Dermis blood vessel endothelial cell (primary cell): Measurements from ENCODE around the gene FARSA. TPM values are rescaled to one million over a fixed set of nuclear protein-coding genes. Genes with fewer than 3 reads are reported as not detected.
"Not testable (repeated sequence)": the region's sequence is repeated elsewhere in the genome, so short reads cannot be mapped to it uniquely, and the experiment has no call there.

Experiments used
- DNase-seq: peaks from one replicate; pipeline ENCODE4 v3.0.0; 2010
- total RNA-seq: library from RNA; depleted of rRNA; stranded (reverse); fragments of >200 nt; gene quantifications from 2 replicates; pipeline ENCODE4 v1.2.3, GENCODE V29; 2014

The FARSA gene
- total RNA-seq, 1 donor from 2014 or later, result 47.5 TPM

GRCh38 chr19:12953799-12954611, 20.5 kb upstream of the FARSA start:
- no peak for DNase-seq

DNA sequence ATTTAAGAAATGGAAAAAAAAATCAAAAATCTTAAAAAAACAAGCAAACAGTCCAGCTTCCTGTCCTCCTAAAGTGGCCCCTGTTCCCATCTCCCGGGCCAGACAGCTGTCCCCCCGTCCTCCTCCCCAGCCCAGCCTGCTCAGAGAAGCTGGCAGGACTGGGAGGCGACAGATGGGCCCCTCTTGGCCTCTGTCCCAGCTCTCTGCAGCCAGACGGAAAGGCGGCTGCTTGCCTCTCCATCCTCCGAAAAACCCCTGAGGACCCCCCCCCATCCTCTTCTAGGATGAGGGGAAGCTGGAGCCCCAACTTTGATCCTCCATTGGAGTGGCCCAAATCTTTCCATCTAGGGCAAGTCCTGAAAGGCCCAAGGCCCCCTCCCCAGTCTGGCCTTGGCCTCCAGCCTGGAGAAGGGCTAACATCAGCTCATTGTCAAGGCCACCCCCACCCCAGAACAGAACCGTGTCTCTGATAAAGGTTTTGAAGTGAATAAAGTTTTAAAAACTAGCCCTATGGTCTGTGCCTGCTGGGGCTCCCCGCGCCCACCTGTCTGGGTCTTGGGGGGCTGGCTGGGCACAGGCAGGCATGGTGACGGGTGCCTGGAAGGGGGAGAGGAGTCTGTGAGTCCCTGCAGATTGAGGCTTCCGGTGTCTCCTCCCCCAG, 19.8 kb upstream of the FARSA start:
- DNase-seq, result no peak

DNA sequence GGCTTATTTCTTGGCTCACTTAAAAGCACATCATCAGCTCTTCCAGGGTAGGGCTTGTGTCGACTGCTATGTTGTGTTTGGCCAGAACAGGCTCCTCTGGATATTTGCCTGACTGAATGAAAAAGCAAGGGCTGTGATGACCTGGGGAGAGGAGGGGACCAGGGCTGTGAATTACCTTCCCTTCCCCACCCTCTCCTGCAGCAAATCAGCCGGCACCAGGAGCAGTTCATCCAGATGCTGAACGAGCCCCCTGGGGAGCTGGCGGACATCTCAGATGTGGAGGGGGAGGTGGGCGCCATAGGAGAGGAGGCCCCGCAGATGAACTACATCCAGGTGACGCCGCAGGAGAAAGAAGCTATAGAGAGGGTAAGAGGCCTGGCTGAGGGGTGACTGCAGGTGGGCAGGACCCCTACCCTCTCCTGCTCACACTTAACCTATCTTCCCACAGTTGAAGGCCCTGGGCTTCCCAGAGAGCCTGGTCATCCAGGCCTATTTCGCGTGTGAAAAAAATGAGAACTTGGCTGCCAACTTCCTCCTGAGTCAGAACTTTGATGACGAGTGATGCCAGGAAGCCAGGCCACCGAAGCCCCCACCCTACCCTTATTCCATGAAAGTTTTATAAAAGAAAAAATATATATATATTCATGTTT, 19.1 kb upstream of the FARSA start:
- DNase-seq, result peak; percentile 89

GRCh38 chr19:12952050-12952449, 18.5 kb upstream of the FARSA start:
- not testable (repeated sequence) for DNase-seq

- no peak for DNase-seq
Observed at GRCh38 chr19:12949363-12950283, 16.1 kb upstream of the FARSA start.

GRCh38 chr19:12948612-12949362, 15.3 kb upstream of the FARSA start:
- DNase-seq, result no peak

DNA sequence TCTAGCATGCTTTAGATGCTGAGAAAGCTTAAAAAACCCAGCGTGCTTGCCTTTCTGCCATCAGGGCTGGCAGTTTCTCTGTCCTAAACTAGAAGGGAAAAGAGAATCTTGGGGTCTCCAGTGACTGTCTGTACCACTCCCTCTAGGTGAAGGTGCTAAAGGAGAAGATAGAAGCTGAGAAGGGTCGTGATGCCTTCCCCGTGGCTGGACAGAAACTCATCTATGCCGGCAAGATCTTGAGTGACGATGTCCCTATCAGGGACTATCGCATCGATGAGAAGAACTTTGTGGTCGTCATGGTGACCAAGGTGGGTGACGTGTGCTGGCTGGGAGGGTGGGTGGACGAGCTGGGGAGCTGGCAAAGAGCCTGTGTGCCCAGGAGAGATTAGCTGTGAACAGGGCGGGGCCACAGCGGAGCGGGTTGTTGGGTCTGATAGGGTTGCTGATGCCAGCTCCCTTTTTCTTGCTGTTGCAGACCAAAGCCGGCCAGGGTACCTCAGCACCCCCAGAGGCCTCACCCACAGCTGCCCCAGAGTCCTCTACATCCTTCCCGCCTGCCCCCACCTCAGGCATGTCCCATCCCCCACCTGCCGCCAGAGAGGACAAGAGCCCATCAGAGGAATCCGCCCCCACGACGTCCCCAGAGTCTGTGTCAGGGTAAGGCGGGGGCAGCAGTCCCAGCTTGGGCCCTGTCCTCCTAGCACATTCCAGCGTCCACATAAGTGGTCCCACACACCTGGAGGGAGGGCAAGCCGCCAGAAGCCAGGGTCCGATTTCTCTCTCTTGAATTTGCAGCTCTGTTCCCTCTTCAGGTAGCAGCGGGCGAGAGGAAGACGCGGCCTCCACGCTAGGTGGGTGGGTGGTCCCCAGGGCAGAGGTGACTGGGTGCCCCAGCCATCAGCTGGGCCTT, 14.4 kb upstream of the FARSA start:
- DNase-seq, result no peak

- DNase-seq, result no peak
Observed at GRCh38 chr19:12946731-12947496, 13.4 kb upstream of the FARSA start.

GRCh38 chr19:12946092-12946721, 12.7 kb upstream of the FARSA start:
- peak; percentile 90 for DNase-seq

- DNase-seq, result peak; percentile 99
Observed at GRCh38 chr19:12945479-12946091, 12.1 kb upstream of the FARSA start, which contains the start of gene RAD23A. TSS of gene RAD23A (plus strand) at chr19:12945862. CDS start at chr19:12945949, 87 bp downstream.

DNA sequence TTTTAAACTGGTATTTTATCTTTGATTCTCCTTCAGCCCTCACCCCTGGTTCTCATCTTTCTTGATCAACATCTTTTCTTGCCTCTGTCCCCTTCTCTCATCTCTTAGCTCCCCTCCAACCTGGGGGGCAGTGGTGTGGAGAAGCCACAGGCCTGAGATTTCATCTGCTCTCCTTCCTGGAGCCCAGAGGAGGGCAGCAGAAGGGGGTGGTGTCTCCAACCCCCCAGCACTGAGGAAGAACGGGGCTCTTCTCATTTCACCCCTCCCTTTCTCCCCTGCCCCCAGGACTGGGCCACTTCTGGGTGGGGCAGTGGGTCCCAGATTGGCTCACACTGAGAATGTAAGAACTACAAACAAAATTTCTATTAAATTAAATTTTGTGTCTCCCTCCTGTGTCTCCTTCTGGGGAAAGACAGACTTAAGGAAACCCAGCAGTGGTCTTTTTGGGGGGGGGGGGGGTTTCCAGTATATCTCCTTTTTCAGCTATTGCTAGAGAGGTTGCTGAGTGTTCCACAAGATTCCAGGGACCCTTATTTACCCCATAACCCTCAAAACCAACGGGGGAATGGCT, 10.7 kb upstream of the FARSA start:
- DNase-seq, result no peak

DNA sequence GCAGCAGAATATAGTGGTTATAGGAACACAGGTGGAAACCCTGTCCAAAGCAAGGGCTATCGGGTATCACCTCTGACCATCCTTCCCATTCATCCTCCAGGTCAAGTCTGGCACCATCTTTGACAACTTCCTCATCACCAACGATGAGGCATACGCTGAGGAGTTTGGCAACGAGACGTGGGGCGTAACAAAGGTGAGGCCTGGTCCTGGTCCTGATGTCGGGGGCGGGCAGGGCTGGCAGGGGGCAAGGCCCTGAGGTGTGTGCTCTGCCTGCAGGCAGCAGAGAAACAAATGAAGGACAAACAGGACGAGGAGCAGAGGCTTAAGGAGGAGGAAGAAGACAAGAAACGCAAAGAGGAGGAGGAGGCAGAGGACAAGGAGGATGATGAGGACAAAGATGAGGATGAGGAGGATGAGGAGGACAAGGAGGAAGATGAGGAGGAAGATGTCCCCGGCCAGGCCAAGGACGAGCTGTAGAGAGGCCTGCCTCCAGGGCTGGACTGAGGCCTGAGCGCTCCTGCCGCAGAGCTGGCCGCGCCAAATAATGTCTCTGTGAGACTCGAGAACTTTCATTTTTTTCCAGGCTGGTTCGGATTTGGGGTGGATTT, 10.0 kb upstream of the FARSA start:
- DNase-seq, result no peak

GRCh38 chr19:12940897-12941296, 7.4 kb upstream of the FARSA start:
- DNase-seq, result no peak

DNA sequence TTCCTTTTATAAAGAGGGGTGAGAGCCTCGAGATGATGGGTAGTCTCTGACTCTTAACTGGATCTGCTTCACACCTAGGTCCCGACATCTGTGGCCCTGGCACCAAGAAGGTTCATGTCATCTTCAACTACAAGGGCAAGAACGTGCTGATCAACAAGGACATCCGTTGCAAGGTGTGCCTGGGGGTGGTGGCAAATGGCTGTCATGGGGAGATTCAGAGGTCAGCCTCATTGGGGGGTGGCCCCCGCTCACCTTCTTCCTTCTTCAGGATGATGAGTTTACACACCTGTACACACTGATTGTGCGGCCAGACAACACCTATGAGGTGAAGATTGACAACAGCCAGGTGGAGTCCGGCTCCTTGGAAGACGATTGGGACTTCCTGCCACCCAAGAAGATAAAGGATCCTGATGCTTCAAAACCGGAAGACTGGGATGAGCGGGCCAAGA, 6.5 kb upstream of the FARSA start:
- no peak for DNase-seq

GRCh38 chr19:12938779-12939601, 5.5 kb upstream of the FARSA start:
- DNase-seq, result peak; percentile 55

DNA sequence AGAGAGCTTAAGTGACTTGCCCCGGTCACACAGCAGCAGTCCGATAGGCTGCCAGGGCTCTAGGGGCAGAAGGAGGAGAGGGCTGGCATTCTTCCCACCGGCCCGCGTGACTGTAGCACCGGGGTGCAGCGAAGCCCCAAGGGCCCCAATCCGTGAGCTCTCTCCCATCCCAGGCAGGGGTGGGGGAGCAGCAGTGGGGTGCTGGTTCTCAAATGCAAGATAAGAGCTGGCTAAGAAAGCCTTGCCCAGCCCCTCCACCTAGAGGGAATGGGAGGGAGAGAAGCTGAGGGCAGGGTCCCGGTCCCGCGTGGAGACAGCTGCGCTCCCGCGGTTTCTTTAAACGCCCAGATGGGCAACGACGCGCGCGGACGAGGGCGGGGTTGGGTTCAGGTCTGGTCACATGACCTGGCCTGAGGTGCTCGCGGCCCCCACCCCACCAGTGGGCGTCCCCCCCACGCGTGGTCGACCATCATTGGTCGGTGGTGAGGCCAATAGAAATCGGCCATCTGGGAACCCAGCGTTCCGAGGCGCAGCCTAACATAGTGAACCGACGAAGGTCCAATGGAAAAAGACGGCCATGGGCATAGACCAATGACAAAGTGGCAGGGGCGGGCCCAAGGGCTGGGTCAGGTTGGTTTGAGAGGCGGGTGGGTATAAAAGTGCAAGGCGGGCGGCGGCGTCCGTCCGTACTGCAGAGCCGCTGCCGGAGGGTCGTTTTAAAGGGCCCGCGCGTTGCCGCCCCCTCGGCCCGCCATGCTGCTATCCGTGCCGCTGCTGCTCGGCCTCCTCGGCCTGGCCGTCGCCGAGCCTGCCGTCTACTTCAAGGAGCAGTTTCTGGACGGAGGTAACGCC, 4.6 kb upstream of the FARSA start, which contains the start of gene CALR:
CALR (plus strand) TSS at position 683 of the 852 bp plus-strand sequence; CDS start at position 754, 71 bp downstream.
- peak; percentile 100 for DNase-seq
